ENCODE results near the gene RPGR. TPM values are rescaled to one million over a fixed set of nuclear protein-coding genes. Genes with fewer than 3 reads are reported as not detected.

RPGR gene
- total and polyA plus RNA-seq, 9 of the 15 experiments (the other 6 are each of a cell fraction or from before 2014, with no cell fraction given): 2.1 to 7.9 (median 5.7) TPM

- H3K4me1 ChIP-seq (replicated peaks in 1 of 2; ENCODE audit: control insufficient read depth in 2 of 2, insufficient read depth in 2 of 2, low read length in 2 of 2): no peaks in the 10 kb centered on the region
- 0% methylated on average over 6 of the region's 6 CpGs for WGBS (ENCODE audit: insufficient coverage, low coverage, missing lambda C conversion rate)
- in situ Hi-C loops (cut with MboI) (no loop called here), intact Hi-C loops (cut with micrococcal nuclease) (no loop called here)
- H3K9ac ChIP-seq (ENCODE audit: insufficient read depth in 1 of 2, low read depth in 2 of 2, low read length in 2 of 2): no peak overlapping the region
- H4K20me1 ChIP-seq (replicated peaks; ENCODE audit: control insufficient read depth, insufficient read depth, low read length): no peaks in the 10 kb centered on the region
- no peak for ATAC-seq
- TF ChIP-seq ZSCAN32 (CRISPR knock-in tag; IDR thresholded peaks at IDR 0.05) (no peak), NFE2 (IDR thresholded peaks at IDR 0.05; ENCODE audit: low read depth) (no peak)
- no peak overlapping the region for H3K27ac ChIP-seq (ENCODE audit: extremely low read depth, low read depth, low read length)
- no peaks in the 10 kb centered on the region for H3K36me3 ChIP-seq (ENCODE audit: control insufficient read depth, insufficient read depth, low read length)
- no peak overlapping the region for H3K4me2 ChIP-seq (ENCODE audit: insufficient read depth, low read length)
- H3K79me2 ChIP-seq (ENCODE audit: control insufficient read depth, insufficient read depth, low read length): no peaks in the 10 kb centered on the region
- H3K9me1 ChIP-seq (ENCODE audit: control insufficient read depth, insufficient read depth, low read length): no peaks in the 10 kb centered on the region
- no peak for DNase-seq (ENCODE audit: extremely low read depth in 1 of 4, low spot score in 3 of 4)
- BruUV-seq (replicated peaks): no TSS peak
- ChIA-PET POLR2A (no interaction called here), CTCF (ENCODE audit: low intra/inter-chr PET ratio) (no interaction called here)
- no peaks in the 10 kb centered on the region for H3K27me3 ChIP-seq (ENCODE audit: control insufficient read depth in 2 of 2, insufficient read depth in 2 of 2, low read length in 2 of 2)
- no peak overlapping the region for H3K4me3 ChIP-seq
- H3K9me3 ChIP-seq (replicated peaks; ENCODE audit: control insufficient read depth, insufficient read depth, low read depth, low read length): no peaks in the 10 kb centered on the region
- no peak overlapping the region for H2AFZ ChIP-seq (ENCODE audit: low read depth, low read length)
- no peak for FAIRE-seq
Observed at GRCh38 chrX:38236901-38237615, 90.3 kb downstream of the RPGR start.

- Histone ChIP-seq H4K20me1 (replicated peaks; ENCODE audit: control insufficient read depth, insufficient read depth, low read length) (no peaks in the 10 kb centered on the region), H3K36me3 (ENCODE audit: control insufficient read depth, insufficient read depth, low read length) (no peaks in the 10 kb centered on the region), H3K9me1 (ENCODE audit: control insufficient read depth, insufficient read depth, low read length) (no peaks in the 10 kb centered on the region), H3K9ac (ENCODE audit: insufficient read depth in 1 of 2, low read depth in 2 of 2, low read length in 2 of 2) (no peak overlapping the region), H3K4me2 (ENCODE audit: insufficient read depth, low read length) (no peak overlapping the region), H2AFZ (ENCODE audit: low read depth, low read length) (no peak overlapping the region), H3K4me1 (replicated peaks in 1 of 2; ENCODE audit: control insufficient read depth in 2 of 2, insufficient read depth in 2 of 2, low read length in 2 of 2) (no peaks in the 10 kb centered on the region), H3K27me3 (ENCODE audit: control insufficient read depth in 2 of 2, insufficient read depth in 2 of 2, low read length in 2 of 2) (no peaks in the 10 kb centered on the region), H3K4me3 (no peak overlapping the region), H3K79me2 (ENCODE audit: control insufficient read depth, insufficient read depth, low read length) (no peaks in the 10 kb centered on the region), H3K9me3 (replicated peaks; ENCODE audit: control insufficient read depth, insufficient read depth, low read depth, low read length) (no peaks in the 10 kb centered on the region), H3K27ac (ENCODE audit: extremely low read depth, low read depth, low read length) (no peak overlapping the region)
- intact Hi-C loops (cut with micrococcal nuclease): no loop called here
- CTCF ChIA-PET (ENCODE audit: low intra/inter-chr PET ratio): no interaction called here
- FAIRE-seq (no peak), DNase-seq (ENCODE audit: extremely low read depth in 1 of 4, low spot score in 3 of 4) (no peak), ATAC-seq (no peak)
- POLR2A ChIA-PET: interaction anchor here (0.7 kb wide), 1 partner anchor 20 kb away, joined by 3 read pairs; no protein-coding TSS in a partner anchor
- no TSS peak for BruUV-seq (replicated peaks)
- in situ Hi-C loops (cut with MboI): no loop called here
- 0% methylated on average over 2 of the region's 3 CpGs for WGBS (ENCODE audit: insufficient coverage, low coverage, missing lambda C conversion rate)
- TF ChIP-seq FOXP4 (CRISPR knock-in tag; IDR thresholded peaks at IDR 0.05; ENCODE audit: borderline replicate concordance): no peak
- TF ChIP-seq RERE (CRISPR knock-in tag; IDR thresholded peaks at IDR 0.05; ENCODE audit: borderline replicate concordance): no peak
- TF ChIP-seq ZSCAN32 (CRISPR knock-in tag; IDR thresholded peaks at IDR 0.05): no peak
- TF ChIP-seq MAFG (tag; conservative IDR thresholded peaks at IDR 0.05): no peak
- TF ChIP-seq FOXP1 (CRISPR knock-in tag; IDR thresholded peaks at IDR 0.05): no peak
Observed at GRCh38 chrX:38233891-38234667, 93.2 kb downstream of the RPGR start.
